MM.1S (cell line): ENCODE results near the gene NXN.

Source experiments
- DNase-seq: peaks from one replicate; pipeline ENCODE4 v3.0.0-alpha.2; 2015
- H2AFZ ChIP-seq: fragments of 300-600 bp; sonication (generic); 2 replicates; pipeline ENCODE4 v1.6.0; 2016; ENCODE audit warnings: antibody characterized with exemption, low read length
- H3F3A ChIP-seq: fragments of 300-600 bp; sonication (generic); 2 replicates; pipeline ENCODE4 v1.6.1; 2016; ENCODE audit warnings: mild to moderate bottlenecking, antibody characterized with exemption, low read length, moderate library complexity, mixed read lengths; ENCODE audit not compliant: insufficient read depth
- H3K27ac ChIP-seq: fragments of 300-600 bp; sonication (generic); 2 replicates; pipeline ENCODE4 v1.5.1; 2016; ENCODE audit warnings: mild to moderate bottlenecking, low read length
- H3K27me3 ChIP-seq: fragments of 300-600 bp; sonication (generic); replicated peaks from 2 replicates; pipeline ENCODE4 v1.6.0; 2016; ENCODE audit warnings: low read length; ENCODE audit not compliant: insufficient read depth
- H3K36me3 ChIP-seq: fragments of 300-600 bp; sonication (generic); replicated peaks from 2 replicates; pipeline ENCODE4 v1.6.1; 2016; ENCODE audit warnings: mild to moderate bottlenecking, low read length, mixed read lengths; ENCODE audit not compliant: insufficient read depth
- H3K4me1 ChIP-seq: fragments of 300-600 bp; sonication (generic); 2 replicates; pipeline ENCODE4 v1.6.1; 2016; ENCODE audit warnings: low read length, mixed read lengths
- H3K4me2 ChIP-seq: fragments of 300-600 bp; sonication (generic); 2 replicates; pipeline ENCODE4 v1.6.0; 2016; ENCODE audit warnings: low read depth, low read length
- H3K4me3 ChIP-seq: fragments of 300-600 bp; sonication (generic); 2 replicates; pipeline ENCODE4 v1.5.1; 2016; ENCODE audit warnings: low read length, mixed read lengths
- H3K79me2 ChIP-seq: fragments of 300-600 bp; sonication (generic); 2 replicates; pipeline ENCODE4 v1.6.1; 2016; ENCODE audit warnings: mixed run types, low read length, mixed read lengths
- H3K9ac ChIP-seq: fragments of 300-600 bp; sonication (generic); 2 replicates; pipeline ENCODE4 v1.6.1; 2016; ENCODE audit warnings: low read length, mixed read lengths
- H3K9me2 ChIP-seq: fragments of 300-600 bp; sonication (generic); replicated peaks from 2 replicates; pipeline ENCODE4 v1.6.1; 2016; ENCODE audit warnings: mild to moderate bottlenecking, low read length, mixed read lengths; ENCODE audit not compliant: insufficient read depth
- H3K9me3 ChIP-seq: fragments of 300-600 bp; sonication (generic); replicated peaks from 2 replicates; pipeline ENCODE4 v1.6.1; 2016; ENCODE audit warnings: mild to moderate bottlenecking, low read length, mixed read lengths; ENCODE audit not compliant: insufficient read depth
- H4K20me1 ChIP-seq: fragments of 300-600 bp; sonication (generic); 2 replicates; pipeline ENCODE4 v1.6.1; 2016; ENCODE audit warnings: mild to moderate bottlenecking, low read length, moderate library complexity, mixed read lengths; ENCODE audit not compliant: insufficient read depth
- CTCF ChIP-seq: fragments of 300-600 bp; sonication (generic); IDR thresholded peaks from 2 replicates; pipeline ENCODE4 v1.5.1; 2016; ENCODE audit warnings: antibody characterized with exemption, low read length, mixed read lengths
- EZH2 ChIP-seq: fragments of 300-600 bp; sonication (generic); optimal IDR thresholded peaks from 2 replicates; pipeline ENCODE3; 2017; ENCODE audit warnings: low read depth, mild to moderate bottlenecking, antibody characterized with exemption, low read length, mixed read lengths
- EZH2phosphoT487 ChIP-seq: fragments of 300-600 bp; sonication (generic); IDR thresholded peaks from 2 replicates; pipeline ENCODE4 v1.6.1; 2018; ENCODE audit warnings: antibody characterized with exemption, low read length

NXN gene

GRCh38 chr17:773467-774312 lies 205.9 kb downstream of the NXN start:
- Histone ChIP-seq H3K4me2 (no peak overlapping the region), H3K9ac (no peak overlapping the region), H3F3A (no peaks in the 10 kb centered on the region), H3K9me3 (no peaks in the 10 kb centered on the region), H3K9me2 (no peaks in the 10 kb centered on the region), H3K79me2 (no peaks in the 10 kb centered on the region), H3K27me3 (no peaks in the 10 kb centered on the region), H2AFZ (no peak overlapping the region), H3K27ac (no peak overlapping the region), H3K4me3 (no peak overlapping the region), H4K20me1 (no peaks in the 10 kb centered on the region), H3K4me1 (no peaks in the 10 kb centered on the region), H3K36me3 (peaks cover 7% of the 10 kb centered on the region)
- DNase-seq: no peak
- no peak for TF ChIP-seq EZH2
- no peak for TF ChIP-seq EZH2phosphoT487
- TF ChIP-seq CTCF: no peak

- H3K9me2 ChIP-seq: no peaks in the 10 kb centered on the region
- H3K9ac ChIP-seq: no peak overlapping the region
- H3K9me3 ChIP-seq: no peaks in the 10 kb centered on the region
- H3K79me2 ChIP-seq: no peaks in the 10 kb centered on the region
- H3K4me3 ChIP-seq: no peak overlapping the region
- no peak overlapping the region for H2AFZ ChIP-seq
- H3K4me1 ChIP-seq: no peaks in the 10 kb centered on the region
- no peak overlapping the region for H3K4me2 ChIP-seq
- H3K27me3 ChIP-seq: no peaks in the 10 kb centered on the region
- TF ChIP-seq EZH2 (no peak), CTCF (no peak), EZH2phosphoT487 (no peak)
- no peak overlapping the region for H3K27ac ChIP-seq
- DNase-seq: no peak
- H3F3A ChIP-seq: no peaks in the 10 kb centered on the region
- H4K20me1 ChIP-seq: no peaks in the 10 kb centered on the region
- H3K36me3 ChIP-seq: peaks cover 7% of the 10 kb centered on the region
Observed at GRCh38 chr17:773016-773415, 206.6 kb downstream of the NXN start.

GRCh38 chr17:767076-767475 lies 212.5 kb downstream of the NXN start:
- no peak overlapping the region for H2AFZ ChIP-seq
- no peaks in the 10 kb centered on the region; the same call in 1 of the 2 replicates for H3K27me3 ChIP-seq
- no peaks in the 10 kb centered on the region for H3F3A ChIP-seq
- H3K4me3 ChIP-seq: no peak overlapping the region
- no peaks in the 10 kb centered on the region for H4K20me1 ChIP-seq
- H3K79me2 ChIP-seq: no peaks in the 10 kb centered on the region
- H3K27ac ChIP-seq: no peak overlapping the region
- no peaks in the 10 kb centered on the region for H3K4me1 ChIP-seq
- H3K9ac ChIP-seq: no peak overlapping the region
- peaks cover 7% of the 10 kb centered on the region; the same call in 1 of the 2 replicates for H3K36me3 ChIP-seq
- TF ChIP-seq CTCF: no peak
- TF ChIP-seq EZH2: no peak
- TF ChIP-seq EZH2phosphoT487: no peak
- H3K4me2 ChIP-seq: no peak overlapping the region
- H3K9me3 ChIP-seq: no peaks in the 10 kb centered on the region
- no peaks in the 10 kb centered on the region for H3K9me2 ChIP-seq
- DNase-seq: no peak
